Right lobe of liver (tissue), 4 donors: ENCODE results near the gene MAEA.

Source experiments
- POLR2A ChIP-seq: fragments of 450-650 bp; IDR thresholded peaks from one replicate; pipeline ENCODE4 v1.6.1; 2017; ENCODE audit warnings: antibody characterized with exemption, mild to moderate bottlenecking
- TF ChIP-seq, protein P1 (sequence below), 4 donors: fragments of 200-600 bp in 3 of 4; fragments of 450-650 bp in 1 of 4; IDR thresholded peaks; one replicate each; pipeline versions ENCODE4 v1.5.1 to v1.8.0; 2016 to 2022; ENCODE audit warnings: antibody characterized with exemption in 4 of 4, mild to moderate bottlenecking in 2 of 4
- donor health status: DM: no; HTN: no; CAD: no.
- donor health status: DM: no; HTN: no; CAD: no.
- donor health status: DM: no; HTN: yes; CAD: no.

DNA sequence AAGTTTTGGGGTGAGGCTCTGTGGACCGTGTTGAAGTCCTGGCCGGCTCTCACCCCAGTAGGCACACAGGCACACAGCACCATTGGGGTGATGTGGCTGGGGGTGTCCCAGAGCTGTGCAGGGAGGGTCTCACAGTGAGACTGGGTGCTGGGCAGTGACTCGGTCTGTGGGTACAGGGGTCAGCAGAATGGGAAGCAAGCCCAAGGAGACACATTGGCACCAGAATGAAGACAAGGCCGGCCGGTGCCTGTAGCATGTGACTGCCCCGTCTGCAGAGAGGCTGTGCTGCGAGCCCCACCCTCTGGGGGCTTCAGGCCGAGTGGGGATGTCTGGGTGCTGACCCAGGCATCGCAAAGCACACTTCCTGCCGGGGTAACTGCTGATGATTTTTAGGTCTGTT, 5.2 kb downstream of the MAEA start:
- TF ChIP-seq, protein P1, sequence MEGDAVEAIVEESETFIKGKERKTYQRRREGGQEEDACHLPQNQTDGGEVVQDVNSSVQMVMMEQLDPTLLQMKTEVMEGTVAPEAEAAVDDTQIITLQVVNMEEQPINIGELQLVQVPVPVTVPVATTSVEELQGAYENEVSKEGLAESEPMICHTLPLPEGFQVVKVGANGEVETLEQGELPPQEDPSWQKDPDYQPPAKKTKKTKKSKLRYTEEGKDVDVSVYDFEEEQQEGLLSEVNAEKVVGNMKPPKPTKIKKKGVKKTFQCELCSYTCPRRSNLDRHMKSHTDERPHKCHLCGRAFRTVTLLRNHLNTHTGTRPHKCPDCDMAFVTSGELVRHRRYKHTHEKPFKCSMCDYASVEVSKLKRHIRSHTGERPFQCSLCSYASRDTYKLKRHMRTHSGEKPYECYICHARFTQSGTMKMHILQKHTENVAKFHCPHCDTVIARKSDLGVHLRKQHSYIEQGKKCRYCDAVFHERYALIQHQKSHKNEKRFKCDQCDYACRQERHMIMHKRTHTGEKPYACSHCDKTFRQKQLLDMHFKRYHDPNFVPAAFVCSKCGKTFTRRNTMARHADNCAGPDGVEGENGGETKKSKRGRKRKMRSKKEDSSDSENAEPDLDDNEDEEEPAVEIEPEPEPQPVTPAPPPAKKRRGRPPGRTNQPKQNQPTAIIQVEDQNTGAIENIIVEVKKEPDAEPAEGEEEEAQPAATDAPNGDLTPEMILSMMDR (IDR thresholded peaks at IDR 0.05): no peak
- TF ChIP-seq POLR2A: no peak
